Cardiac muscle cell (in vitro differentiated cells and primary cell): ENCODE measurements around the gene TTC24. TPM values are rescaled to one million over a fixed set of nuclear protein-coding genes. Genes with fewer than 3 reads are reported as not detected.

Source experiments
- DNase-seq, 2 donors: peaks; one replicate each; pipeline versions ENCODE4 v3.0.0 to v3.0.0-alpha.2; 2010 to 2017; ENCODE audit warnings: low read depth in 1 of 2, low spot score in 1 of 2
- H3K27ac ChIP-seq: fragments of 200-600 bp; sonication (generic); 2 replicates; pipeline ENCODE4 v1.5.1; 2016
- H3K27me3 ChIP-seq: fragments of 200-600 bp; sonication (generic); 2 replicates; pipeline ENCODE4 v1.6.0; 2016; ENCODE audit warnings: control low read depth
- H3K36me3 ChIP-seq: fragments of 200-600 bp; sonication (generic); 2 replicates; pipeline ENCODE4 v1.5.1; 2016; ENCODE audit warnings: control low read depth
- H3K4me1 ChIP-seq: fragments of 200-600 bp; sonication (generic); 2 replicates; pipeline ENCODE4 v1.8.1; 2017; ENCODE audit warnings: low read depth, mild to moderate bottlenecking, mixed run types
- H3K4me3 ChIP-seq: fragments of 200-600 bp; sonication (generic); 2 replicates; pipeline ENCODE4 v1.5.1; 2016; ENCODE audit warnings: mild to moderate bottlenecking
- H3K9me3 ChIP-seq: fragments of 200-600 bp; sonication (generic); 2 replicates; pipeline ENCODE4 v1.5.1; 2017; ENCODE audit warnings: low read depth, mild to moderate bottlenecking, control low read depth
- polyA plus RNA-seq: library from polyadenylated mRNA; unstranded; fragments of >200 nt; fragmentation: Nextera tagmentation; extraction: Ambion mirVana; gene quantifications from 2 replicates; pipeline ENCODE4 v1.2.1, GENCODE V29; 2016
- total RNA-seq: library from RNA; depleted of rRNA; stranded (reverse); fragments of >200 nt; gene quantifications from 2 replicates; pipeline ENCODE4 v1.2.3, GENCODE V29; 2016
- TF ChIP-seq, protein P1 (sequence below): IDR thresholded peaks from 2 replicates; pipeline ENCODE4 v1.5.1; 2012; ENCODE audit warnings: low read depth, mild to moderate bottlenecking, low read length

Gene TTC24
- total and polyA plus RNA-seq, 2 experiments from 2014 or later, result 0.15 TPM; not detected in 1

DNA sequence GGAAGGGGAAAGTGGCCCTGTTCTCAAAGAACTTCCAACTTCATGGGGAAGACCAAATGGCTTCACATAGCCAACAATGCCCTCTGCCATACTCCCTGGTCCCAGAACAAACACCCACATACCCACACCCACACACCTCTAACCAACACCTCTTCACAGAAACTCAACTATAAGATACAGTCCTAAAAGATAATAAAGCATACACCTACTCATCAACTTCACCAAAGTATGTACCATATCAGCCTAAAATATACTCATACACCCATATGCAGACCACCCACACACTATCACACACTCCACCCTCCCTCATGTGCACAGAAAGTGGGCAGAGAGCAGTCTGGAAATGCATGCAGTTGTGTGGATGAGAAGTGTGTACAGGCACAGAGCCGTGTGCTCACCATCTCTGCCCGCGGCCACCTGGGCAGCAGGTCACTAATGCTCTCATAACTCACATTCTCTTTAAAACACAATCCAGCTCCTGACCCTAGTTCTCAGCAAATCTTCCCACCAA, 34.9 kb upstream of the TTC24 start:
- TF ChIP-seq, protein P1, sequence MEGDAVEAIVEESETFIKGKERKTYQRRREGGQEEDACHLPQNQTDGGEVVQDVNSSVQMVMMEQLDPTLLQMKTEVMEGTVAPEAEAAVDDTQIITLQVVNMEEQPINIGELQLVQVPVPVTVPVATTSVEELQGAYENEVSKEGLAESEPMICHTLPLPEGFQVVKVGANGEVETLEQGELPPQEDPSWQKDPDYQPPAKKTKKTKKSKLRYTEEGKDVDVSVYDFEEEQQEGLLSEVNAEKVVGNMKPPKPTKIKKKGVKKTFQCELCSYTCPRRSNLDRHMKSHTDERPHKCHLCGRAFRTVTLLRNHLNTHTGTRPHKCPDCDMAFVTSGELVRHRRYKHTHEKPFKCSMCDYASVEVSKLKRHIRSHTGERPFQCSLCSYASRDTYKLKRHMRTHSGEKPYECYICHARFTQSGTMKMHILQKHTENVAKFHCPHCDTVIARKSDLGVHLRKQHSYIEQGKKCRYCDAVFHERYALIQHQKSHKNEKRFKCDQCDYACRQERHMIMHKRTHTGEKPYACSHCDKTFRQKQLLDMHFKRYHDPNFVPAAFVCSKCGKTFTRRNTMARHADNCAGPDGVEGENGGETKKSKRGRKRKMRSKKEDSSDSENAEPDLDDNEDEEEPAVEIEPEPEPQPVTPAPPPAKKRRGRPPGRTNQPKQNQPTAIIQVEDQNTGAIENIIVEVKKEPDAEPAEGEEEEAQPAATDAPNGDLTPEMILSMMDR, result no peak

DNA sequence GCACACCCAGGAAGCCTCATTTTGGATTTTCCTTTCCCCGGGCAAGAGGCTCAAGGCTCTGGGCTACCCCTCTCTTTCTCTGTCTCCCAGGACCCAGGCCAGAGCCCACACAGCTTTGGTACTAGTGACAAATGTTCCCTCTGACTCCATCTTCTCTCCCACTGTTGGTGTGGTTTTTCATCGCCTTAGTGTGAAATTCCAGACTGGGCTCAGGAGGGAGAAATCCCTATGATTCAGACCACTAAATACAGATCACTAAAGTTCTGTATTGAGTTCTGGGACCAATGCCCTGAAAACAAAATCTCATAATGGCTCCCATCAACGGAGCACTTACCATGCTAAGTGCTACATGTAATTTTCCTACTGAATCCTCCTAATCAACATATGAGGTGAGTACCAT, 33.3 kb upstream of the TTC24 start:
- H3K4me1 ChIP-seq, result peaks cover 13% of the 10 kb centered on the region
- no peak overlapping the region for H3K27ac ChIP-seq
- DNase-seq, result no peak
- H3K27me3 ChIP-seq, result no peaks in the 10 kb centered on the region
- no peaks in the 10 kb centered on the region for H3K9me3 ChIP-seq
- no peak overlapping the region for H3K4me3 ChIP-seq
- TF ChIP-seq, protein P1, result no peak
- H3K36me3 ChIP-seq, result no peaks in the 10 kb centered on the region

More for the DNA sequence above, 34.9 kb upstream of the TTC24 start:
- no peaks in the 10 kb centered on the region for H3K27me3 ChIP-seq
- no peak overlapping the region for H3K4me3 ChIP-seq
- no peaks in the 10 kb centered on the region for H3K9me3 ChIP-seq
- no peak for DNase-seq
- no peaks in the 10 kb centered on the region for H3K36me3 ChIP-seq
- peaks cover 13% of the 10 kb centered on the region for H3K4me1 ChIP-seq
- H3K27ac ChIP-seq, result no peak overlapping the region

DNA sequence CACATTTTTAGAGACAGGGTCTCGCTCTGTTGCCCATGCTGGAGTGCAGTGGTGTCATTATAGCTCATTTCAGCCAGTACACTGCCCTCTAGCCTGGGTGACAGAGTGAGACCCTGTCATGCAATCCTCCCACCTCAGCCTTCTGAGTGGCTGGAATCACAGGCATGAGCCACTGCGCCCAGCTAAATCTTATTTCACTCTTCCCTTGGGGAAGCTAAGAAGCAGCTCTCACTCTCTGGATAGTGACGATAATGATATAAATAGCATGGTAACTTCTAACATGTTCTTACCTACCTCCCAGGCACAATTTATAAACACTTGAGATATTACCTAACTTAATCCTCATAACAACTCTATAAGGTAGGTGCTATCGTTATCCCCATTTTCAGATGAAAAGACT, 32.1 kb upstream of the TTC24 start:
- Histone ChIP-seq H3K27ac (no peak overlapping the region), H3K9me3 (no peaks in the 10 kb centered on the region), H3K27me3 (no peaks in the 10 kb centered on the region), H3K4me1 (peaks cover 13% of the 10 kb centered on the region), H3K36me3 (no peaks in the 10 kb centered on the region), H3K4me3 (no peak overlapping the region)
- TF ChIP-seq, protein P1, result no peak
- no peak for DNase-seq

DNA sequence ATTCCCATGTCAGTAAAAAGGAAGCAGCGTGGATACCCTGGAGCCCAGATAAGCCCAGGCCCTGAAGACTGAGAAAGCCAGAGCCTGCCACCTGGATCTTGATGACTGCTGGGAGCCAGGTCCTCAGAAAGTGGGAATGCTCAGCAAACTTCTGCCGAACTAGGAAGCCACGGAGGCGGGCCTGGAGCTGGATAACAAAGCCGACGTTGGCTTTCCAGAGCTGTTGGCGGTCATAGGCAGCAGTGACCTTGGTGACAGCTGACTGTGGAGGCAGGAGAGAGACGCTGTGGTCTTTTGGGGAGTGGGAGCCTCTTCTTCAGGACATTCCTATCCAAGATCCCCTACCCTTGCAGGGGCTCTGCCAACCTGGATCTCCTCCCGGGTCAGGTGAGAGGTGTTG, 31.5 kb upstream of the TTC24 start:
- no peak overlapping the region for H3K27ac ChIP-seq
- no peak overlapping the region for H3K4me3 ChIP-seq
- TF ChIP-seq, protein P1, result no peak
- no peaks in the 10 kb centered on the region for H3K9me3 ChIP-seq
- H3K27me3 ChIP-seq, result no peaks in the 10 kb centered on the region
- H3K4me1 ChIP-seq, result peaks cover 13% of the 10 kb centered on the region
- DNase-seq, result peak in 1 of 2 donors; percentile 5
- no peaks in the 10 kb centered on the region for H3K36me3 ChIP-seq

DNA sequence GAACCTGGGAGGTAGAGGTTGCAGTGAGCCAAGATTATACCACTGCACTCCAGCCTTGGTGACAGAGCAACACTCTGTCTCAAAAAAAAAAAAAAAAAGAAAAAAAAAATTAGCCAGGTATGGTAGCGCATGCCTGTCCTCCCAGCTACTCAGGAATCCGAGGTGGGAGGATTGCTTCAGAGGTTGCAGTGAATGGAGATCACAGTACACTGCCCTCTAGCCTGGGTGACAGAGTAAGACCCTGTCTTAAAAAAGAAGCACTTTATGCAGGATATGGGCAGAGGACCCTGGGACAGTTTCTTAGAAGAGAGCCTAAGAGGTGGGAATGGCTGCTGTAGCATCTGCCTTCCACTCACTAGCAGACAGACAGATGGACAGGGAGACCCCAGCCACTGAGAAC, 30.1 kb upstream of the TTC24 start:
- Histone ChIP-seq H3K36me3 (no peaks in the 10 kb centered on the region), H3K27me3 (no peaks in the 10 kb centered on the region), H3K4me1 (peaks cover 8% of the 10 kb centered on the region), H3K4me3 (no peak overlapping the region), H3K9me3 (no peaks in the 10 kb centered on the region), H3K27ac (no peak overlapping the region)
- peak in 1 of 2 donors; percentile 37 for DNase-seq
- TF ChIP-seq, protein P1, result no peak
